Measurements from ENCODE around the gene TMEM89.

The TMEM89 gene

GRCh38 chr3:48634661-48635221 is 13.2 kb upstream of the TMEM89 start:
- Mint-ChIP-seq H3K27ac (peak overlapping the region; percentile 61 to 82), H3K9me3 (no peaks in the 10 kb centered on the region), H3K4me1 (ENCODE audit: low read depth in 2 of 2) (peaks cover 14 to 18% of the 10 kb centered on the region in 2 donors), H3K36me3 (ENCODE audit: insufficient read depth) (peaks cover 5% of the 10 kb centered on the region), H3K27me3 (no peaks in the 10 kb centered on the region), H3K4me3 (peak overlapping the region; percentile 80 to 89)
- DNase-seq (peak in 2 of 3 experiments; percentile 11 to 16), ATAC-seq (replicated peaks) (peak; percentile 20)

GRCh38 chr3:48633743-48634142 is 12.2 kb upstream of the TMEM89 start:
- ATAC-seq (replicated peaks) = no peak

GRCh38 chr3:48633256-48633655 is 11.7 kb upstream of the TMEM89 start:
- Mint-ChIP-seq H3K4me1 (ENCODE audit: low read depth in 2 of 2) (peaks cover 14 to 16% of the 10 kb centered on the region in 2 donors), H3K36me3 (ENCODE audit: insufficient read depth) (peaks cover 11% of the 10 kb centered on the region), H3K27me3 (no peaks in the 10 kb centered on the region), H3K4me3 (no peak overlapping the region), H3K9me3 (no peaks in the 10 kb centered on the region), H3K27ac (peak overlapping the region in 1 of 2 donors; percentile 5)
- no peak for ATAC-seq (replicated peaks)
- DNase-seq = no peak

More at GRCh38 chr3:48633743-48634142, 12.2 kb upstream of the TMEM89 start:
- Mint-ChIP-seq H3K27me3 (no peaks in the 10 kb centered on the region), H3K9me3 (no peaks in the 10 kb centered on the region), H3K4me3 (peak overlapping the region; percentile 80 to 89), H3K4me1 (ENCODE audit: low read depth in 2 of 2) (peaks cover 14 to 16% of the 10 kb centered on the region in 2 donors), H3K27ac (peak overlapping the region; percentile 61 to 82), H3K36me3 (ENCODE audit: insufficient read depth) (peaks cover 9% of the 10 kb centered on the region)
- DNase-seq = no peak

- Mint-ChIP-seq H3K27ac (no peak overlapping the region), H3K4me1 (ENCODE audit: low read depth in 2 of 2) (peaks cover 13 to 14% of the 10 kb centered on the region in 2 donors), H3K36me3 (ENCODE audit: insufficient read depth) (peaks cover 13% of the 10 kb centered on the region), H3K27me3 (no peaks in the 10 kb centered on the region), H3K9me3 (no peaks in the 10 kb centered on the region), H3K4me3 (no peak overlapping the region)
- ATAC-seq (replicated peaks) = no peak
- DNase-seq = no peak
These were observed 10.2 kb upstream of the TMEM89 start for GRCh38 chr3:48631516-48632448.

GRCh38 chr3:48630833-48631232 is 9.3 kb upstream of the TMEM89 start:
- Mint-ChIP-seq H3K4me3 (no peak overlapping the region), H3K4me1 (ENCODE audit: low read depth in 2 of 2) (peaks cover 13 to 14% of the 10 kb centered on the region in 2 donors), H3K27me3 (no peaks in the 10 kb centered on the region), H3K9me3 (no peaks in the 10 kb centered on the region), H3K36me3 (ENCODE audit: insufficient read depth) (peaks cover 13% of the 10 kb centered on the region), H3K27ac (no peak overlapping the region)
- ATAC-seq (replicated peaks) (no peak), DNase-seq (no peak)

- Mint-ChIP-seq H3K4me3 (no peak overlapping the region), H3K36me3 (ENCODE audit: insufficient read depth) (peaks cover 11% of the 10 kb centered on the region), H3K4me1 (ENCODE audit: low read depth in 2 of 2) (peaks cover 12 to 14% of the 10 kb centered on the region in 2 donors), H3K27me3 (no peaks in the 10 kb centered on the region), H3K27ac (no peak overlapping the region), H3K9me3 (no peaks in the 10 kb centered on the region)
- ATAC-seq (replicated peaks) = no peak
- no peak for DNase-seq
These were observed 8.8 kb upstream of the TMEM89 start for GRCh38 chr3:48630407-48630806.

- Mint-ChIP-seq H3K9me3 (no peaks in the 10 kb centered on the region), H3K36me3 (ENCODE audit: insufficient read depth) (peaks cover 11% of the 10 kb centered on the region), H3K27ac (peak overlapping the region in 1 of 2 donors; percentile 55), H3K27me3 (no peaks in the 10 kb centered on the region), H3K4me3 (no peak overlapping the region), H3K4me1 (ENCODE audit: low read depth in 2 of 2) (peaks cover 11 to 15% of the 10 kb centered on the region in 2 donors)
- DNase-seq = no peak
- ATAC-seq (replicated peaks) = no peak
These were observed 8.3 kb upstream of the TMEM89 start for GRCh38 chr3:48629894-48630293.

GRCh38 chr3:48628277-48629017 is 6.9 kb upstream of the TMEM89 start:
- no peak for ATAC-seq (replicated peaks)
- Mint-ChIP-seq H3K9me3 (no peaks in the 10 kb centered on the region), H3K4me3 (no peak overlapping the region), H3K4me1 (ENCODE audit: low read depth in 2 of 2) (peaks cover 7 to 8% of the 10 kb centered on the region in 2 donors), H3K36me3 (ENCODE audit: insufficient read depth) (peaks cover 11% of the 10 kb centered on the region), H3K27me3 (no peaks in the 10 kb centered on the region), H3K27ac (peak overlapping the region; percentile 31 to 55)
- DNase-seq = no peak

- no peak for ATAC-seq (replicated peaks)
- DNase-seq = no peak
- Mint-ChIP-seq H3K27me3 (no peaks in the 10 kb centered on the region), H3K9me3 (no peaks in the 10 kb centered on the region), H3K27ac (no peak overlapping the region), H3K4me3 (no peak overlapping the region), H3K36me3 (ENCODE audit: insufficient read depth) (peaks cover 11% of the 10 kb centered on the region), H3K4me1 (ENCODE audit: low read depth in 2 of 2) (peaks cover 4 to 5% of the 10 kb centered on the region in 2 donors)
These were observed 4.0 kb upstream of the TMEM89 start for GRCh38 chr3:48625600-48625999.

- Mint-ChIP-seq H3K9me3 (no peaks in the 10 kb centered on the region), H3K36me3 (ENCODE audit: insufficient read depth) (peaks cover 8% of the 10 kb centered on the region), H3K27me3 (no peaks in the 10 kb centered on the region), H3K4me1 (ENCODE audit: low read depth in 2 of 2) (peaks cover 4 to 5% of the 10 kb centered on the region in 2 donors), H3K27ac (peak overlapping the region in 1 of 2 donors; percentile 26), H3K4me3 (no peak overlapping the region)
- DNase-seq (no peak), ATAC-seq (replicated peaks) (no peak)
These were observed 3.2 kb upstream of the TMEM89 start for GRCh38 chr3:48624767-48625166.

GRCh38 chr3:48623851-48624547 is 2.4 kb upstream of the TMEM89 start:
- peak overlapping the region in 1 of 2 donors; percentile 26 for H3K27ac Mint-ChIP-seq
- no peak overlapping the region for H3K4me3 Mint-ChIP-seq
- peaks cover 4 to 5% of the 10 kb centered on the region in 2 donors for H3K4me1 Mint-ChIP-seq (ENCODE audit: low read depth in 2 of 2)
- ATAC-seq (replicated peaks) (no peak), DNase-seq (no peak)
- peaks cover 7% of the 10 kb centered on the region for H3K36me3 Mint-ChIP-seq (ENCODE audit: insufficient read depth)
- H3K9me3 Mint-ChIP-seq = no peaks in the 10 kb centered on the region
- no peaks in the 10 kb centered on the region for H3K27me3 Mint-ChIP-seq

- Mint-ChIP-seq H3K36me3 (ENCODE audit: insufficient read depth) (no peaks in the 10 kb centered on the region), H3K9me3 (no peaks in the 10 kb centered on the region), H3K4me3 (no peak overlapping the region), H3K27ac (no peak overlapping the region), H3K27me3 (no peaks in the 10 kb centered on the region), H3K4me1 (ENCODE audit: low read depth in 2 of 2) (peaks cover 2 to 5% of the 10 kb centered on the region in 2 donors)
- ATAC-seq (replicated peaks) = no peak
- DNase-seq = no peak
These were observed 1.7 kb downstream of the TMEM89 start for GRCh38 chr3:48619541-48620524.

Measured in effector memory CD8-positive, alpha-beta T cell (primary cell).